Left ventricle myocardium inferior (tissue), 1 donor: ENCODE data around the gene B9D1. TPM values are rescaled to one million over a fixed set of nuclear protein-coding genes. Genes with fewer than 3 reads are reported as not detected.

Experiments used
- DNase-seq: peaks from one replicate; pipeline ENCODE4 v3.0.0-alpha.2; 2020
- H3K27ac ChIP-seq: fragments of 200-600 bp; replicated peaks from 2 replicates; pipeline ENCODE4 v1.8.0; 2021
- H3K27me3 ChIP-seq: fragments of 200-600 bp; 2 replicates; pipeline ENCODE4 v1.8.0; 2021; ENCODE audit warnings: low read depth
- H3K36me3 ChIP-seq: fragments of 200-600 bp; 2 replicates; pipeline ENCODE4 v1.8.0; 2021
- H3K4me1 ChIP-seq: fragments of 200-600 bp; 2 replicates; pipeline ENCODE4 v1.8.0; 2021
- H3K4me3 ChIP-seq: fragments of 200-600 bp; 2 replicates; pipeline ENCODE4 v1.8.0; 2021; ENCODE audit warnings: mild to moderate bottlenecking, moderate library complexity
- H3K9me3 ChIP-seq: fragments of 200-600 bp; replicated peaks from 2 replicates; pipeline ENCODE4 v1.8.0; 2021
- intact Hi-C: fragments of 100-400 bp; cut with micrococcal nuclease; formaldehyde crosslinking; loops from one replicate; pipeline ENCODE4 v1.11.0; 2022
- long read RNA-seq: library from polyadenylated mRNA; unstranded; transcript quantifications from one replicate; pipeline ENCODE4 v2.0.0, GENCODE V29; 2021
- total RNA-seq: library from RNA; stranded (reverse); fragmentation: NEBNext Ultra II Directional; extraction: Animal tissue kit (Norgen Biotek cat#: 25700); gene quantifications from one replicate; pipeline ENCODE4 v1.2.1, GENCODE V29; 2021
- TF ChIP-seq, protein P1 (sequence below): fragments of 200-600 bp; IDR thresholded peaks from 2 replicates; pipeline ENCODE4 v1.8.0; 2021; ENCODE audit warnings: antibody characterized with exemption, mild to moderate bottlenecking, borderline replicate concordance
- donor health status: DM: no; HTN: yes; CAD: no; lungs with severe emphysema.

B9D1 gene, protein sequence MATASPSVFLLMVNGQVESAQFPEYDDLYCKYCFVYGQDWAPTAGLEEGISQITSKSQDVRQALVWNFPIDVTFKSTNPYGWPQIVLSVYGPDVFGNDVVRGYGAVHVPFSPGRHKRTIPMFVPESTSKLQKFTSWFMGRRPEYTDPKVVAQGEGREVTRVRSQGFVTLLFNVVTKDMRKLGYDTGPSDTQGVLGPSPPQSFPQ
- 8.8 TPM for total RNA-seq
- long read RNA-seq, partial matches to known transcripts: 0 of 9 reads
- long read RNA-seq, other reads (novel, unspliced or antisense): 1 of 9 reads

DNA sequence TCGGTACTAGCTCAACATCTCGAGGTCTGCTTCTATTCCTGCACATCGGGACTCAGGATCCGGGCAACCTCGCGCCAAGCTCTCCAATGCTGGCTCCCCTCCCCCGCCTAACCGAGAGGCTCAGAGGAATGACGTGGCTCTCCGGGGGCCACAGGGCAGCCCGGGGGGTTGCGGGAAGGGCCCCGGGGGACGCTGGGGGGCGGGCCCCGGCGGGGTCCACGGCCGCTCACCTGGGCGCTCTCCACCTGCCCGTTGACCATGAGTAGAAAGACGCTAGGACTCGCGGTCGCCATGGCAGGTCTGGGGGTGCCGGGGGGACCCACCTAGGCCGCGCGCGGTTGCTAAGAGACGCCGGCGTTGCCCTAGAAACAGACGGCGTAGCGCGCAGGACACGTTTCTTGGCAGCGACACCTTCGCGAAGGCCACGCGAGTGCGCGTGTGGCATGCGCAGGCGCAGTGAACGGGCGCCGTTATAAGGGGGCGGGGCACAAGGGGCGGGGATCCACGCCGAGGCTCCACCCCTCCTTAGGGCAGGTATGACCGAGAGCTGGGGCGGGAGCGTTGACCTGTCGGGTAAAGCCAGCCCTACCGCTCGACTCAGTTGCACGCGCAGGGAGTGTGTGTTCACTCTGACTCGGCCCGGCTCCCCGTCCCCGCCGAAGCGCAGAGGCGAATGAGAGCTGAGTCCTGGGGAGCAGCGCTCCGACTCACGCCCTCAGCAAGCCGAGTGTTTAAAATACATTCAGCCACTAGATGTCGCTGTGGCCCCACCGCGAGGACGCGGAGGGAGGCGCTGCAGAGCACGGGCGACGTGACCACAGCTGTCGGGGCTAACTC lies at the start of gene B9D1:
TSS of gene B9D1 (minus strand) at position 447 of the 837 bp plus-strand sequence. CDS start at position 293, 154 bp downstream.
- intact Hi-C loops: loop anchor here (2.0 kb wide), 1 partner anchor 84 kb away; no protein-coding TSS in a partner anchor
- no peaks in the 10 kb centered on the region for H3K36me3 ChIP-seq
- H3K27me3 ChIP-seq: no peaks in the 10 kb centered on the region
- peak; percentile 90 for DNase-seq
- H3K4me3 ChIP-seq: peak within 1 kb of the TSS; percentile 96
- peaks cover 18% of the 10 kb centered on the region for H3K4me1 ChIP-seq
- TF ChIP-seq, protein P1, sequence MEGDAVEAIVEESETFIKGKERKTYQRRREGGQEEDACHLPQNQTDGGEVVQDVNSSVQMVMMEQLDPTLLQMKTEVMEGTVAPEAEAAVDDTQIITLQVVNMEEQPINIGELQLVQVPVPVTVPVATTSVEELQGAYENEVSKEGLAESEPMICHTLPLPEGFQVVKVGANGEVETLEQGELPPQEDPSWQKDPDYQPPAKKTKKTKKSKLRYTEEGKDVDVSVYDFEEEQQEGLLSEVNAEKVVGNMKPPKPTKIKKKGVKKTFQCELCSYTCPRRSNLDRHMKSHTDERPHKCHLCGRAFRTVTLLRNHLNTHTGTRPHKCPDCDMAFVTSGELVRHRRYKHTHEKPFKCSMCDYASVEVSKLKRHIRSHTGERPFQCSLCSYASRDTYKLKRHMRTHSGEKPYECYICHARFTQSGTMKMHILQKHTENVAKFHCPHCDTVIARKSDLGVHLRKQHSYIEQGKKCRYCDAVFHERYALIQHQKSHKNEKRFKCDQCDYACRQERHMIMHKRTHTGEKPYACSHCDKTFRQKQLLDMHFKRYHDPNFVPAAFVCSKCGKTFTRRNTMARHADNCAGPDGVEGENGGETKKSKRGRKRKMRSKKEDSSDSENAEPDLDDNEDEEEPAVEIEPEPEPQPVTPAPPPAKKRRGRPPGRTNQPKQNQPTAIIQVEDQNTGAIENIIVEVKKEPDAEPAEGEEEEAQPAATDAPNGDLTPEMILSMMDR: peak; percentile 98
- H3K27ac ChIP-seq: peak within 1 kb of the TSS; percentile 89
- H3K9me3 ChIP-seq: no peaks in the 10 kb centered on the region

DNA sequence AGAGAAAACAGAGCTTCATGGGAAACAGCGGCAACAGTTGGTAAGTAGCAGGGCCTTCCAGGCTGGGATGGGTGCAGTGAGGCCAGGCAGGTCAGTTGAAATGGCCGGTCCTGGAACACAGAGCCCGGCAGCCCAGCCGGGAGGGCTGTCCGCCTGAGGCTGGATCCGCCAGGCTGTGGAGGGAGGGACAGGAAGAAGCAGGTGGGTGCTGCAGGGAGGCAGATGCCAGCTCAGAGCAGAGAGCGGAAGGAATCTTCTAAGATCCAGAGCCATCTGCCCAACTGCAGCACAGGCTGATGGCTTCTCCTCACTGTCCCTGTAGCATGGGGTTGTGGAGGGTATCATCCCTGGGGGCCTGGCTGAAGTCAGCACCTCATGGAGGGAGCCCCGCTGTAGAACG lies 49.1 kb upstream of the B9D1 start:
- peak overlapping the region; percentile 8 for H3K27ac ChIP-seq
- TF ChIP-seq, protein P1: no peak

DNA sequence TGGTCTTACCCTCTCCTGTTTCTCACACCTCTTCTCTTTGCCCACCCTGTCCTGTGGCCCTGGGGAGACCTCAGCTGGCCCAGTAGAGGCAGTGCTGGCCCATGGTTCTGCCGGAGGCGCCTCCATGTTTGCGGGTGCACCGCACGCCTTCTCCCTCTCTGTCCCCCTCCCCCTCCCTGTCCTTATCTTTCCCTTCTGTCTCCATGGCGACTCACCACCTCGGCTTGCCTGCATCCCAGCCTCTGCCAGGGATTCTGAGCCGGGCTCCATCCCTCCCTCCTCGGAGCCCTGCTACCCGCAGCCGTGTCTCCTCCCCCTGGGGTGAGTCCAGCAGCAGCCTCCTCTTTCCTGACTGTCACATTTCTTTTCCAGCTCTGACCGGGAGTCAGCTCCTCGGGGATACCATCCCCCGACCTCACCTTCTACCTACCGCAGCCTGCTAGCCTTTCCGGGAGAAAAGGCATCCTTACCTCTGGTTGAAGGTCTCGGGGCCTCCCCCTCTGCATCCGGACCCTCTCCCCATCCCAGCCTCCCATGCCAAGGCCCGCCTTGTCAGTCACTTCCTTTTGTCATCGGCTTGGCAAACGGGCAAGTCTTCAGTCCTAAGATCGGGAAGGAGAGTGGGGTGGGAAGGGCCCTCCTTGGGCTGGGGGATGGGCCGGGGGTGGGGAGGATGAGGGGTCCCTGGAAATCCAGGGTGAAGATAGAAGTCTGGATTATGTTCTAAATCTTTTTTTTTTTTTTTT lies 48.5 kb upstream of the B9D1 start, which contains the start of gene RNF112:
TSS of gene RNF112 (plus strand) at position 358 of the 746 bp plus-strand sequence. CDS start at position 535, 177 bp downstream.
- DNase-seq: peak; percentile 41
- peak within 1 kb of the TSS; percentile 55 for H3K4me3 ChIP-seq
- no peaks in the 10 kb centered on the region for H3K27me3 ChIP-seq
- H3K36me3 ChIP-seq: no peaks in the 10 kb centered on the region
- intact Hi-C loops: no loop called here
- TF ChIP-seq, protein P1: no peak
- H3K27ac ChIP-seq: peak within 1 kb of the TSS; percentile 8
- no peaks in the 10 kb centered on the region for H3K9me3 ChIP-seq
- peaks cover 6% of the 10 kb centered on the region for H3K4me1 ChIP-seq

More for the DNA sequence above, 49.1 kb upstream of the B9D1 start:
- no peaks in the 10 kb centered on the region for H3K27me3 ChIP-seq
- H3K9me3 ChIP-seq: no peaks in the 10 kb centered on the region
- DNase-seq: no peak
- peak overlapping the region; percentile 55 for H3K4me3 ChIP-seq
- intact Hi-C loops: no loop called here
- no peaks in the 10 kb centered on the region for H3K36me3 ChIP-seq
- H3K4me1 ChIP-seq: peaks cover 6% of the 10 kb centered on the region

DNA sequence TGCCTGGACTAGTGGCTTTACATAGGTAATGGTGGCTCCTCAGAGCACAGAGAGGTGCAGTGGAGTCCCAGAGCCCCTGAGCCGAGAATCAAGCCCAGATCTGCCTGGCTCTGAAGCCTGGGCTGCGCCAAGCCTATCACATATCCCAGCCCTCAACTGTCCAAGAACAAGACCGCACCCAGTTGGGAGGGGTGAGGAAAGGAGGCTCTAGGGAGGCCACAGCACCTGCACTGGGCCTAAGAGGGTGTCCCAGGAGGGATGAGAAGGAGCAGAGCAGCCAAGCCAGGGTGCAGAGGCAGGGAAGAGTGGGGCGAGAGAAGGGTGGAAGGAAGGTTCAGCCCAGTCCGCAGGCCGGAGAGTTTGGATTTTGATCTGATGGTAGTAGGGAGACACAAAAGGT lies 47.6 kb upstream of the B9D1 start:
- no peak for DNase-seq
- Histone ChIP-seq H3K27ac (no peak overlapping the region), H3K4me1 (peaks cover 6% of the 10 kb centered on the region), H3K4me3 (no peak overlapping the region), H3K9me3 (no peaks in the 10 kb centered on the region), H3K27me3 (no peaks in the 10 kb centered on the region), H3K36me3 (no peaks in the 10 kb centered on the region)
- TF ChIP-seq, protein P1: no peak
- intact Hi-C loops: no loop called here

DNA sequence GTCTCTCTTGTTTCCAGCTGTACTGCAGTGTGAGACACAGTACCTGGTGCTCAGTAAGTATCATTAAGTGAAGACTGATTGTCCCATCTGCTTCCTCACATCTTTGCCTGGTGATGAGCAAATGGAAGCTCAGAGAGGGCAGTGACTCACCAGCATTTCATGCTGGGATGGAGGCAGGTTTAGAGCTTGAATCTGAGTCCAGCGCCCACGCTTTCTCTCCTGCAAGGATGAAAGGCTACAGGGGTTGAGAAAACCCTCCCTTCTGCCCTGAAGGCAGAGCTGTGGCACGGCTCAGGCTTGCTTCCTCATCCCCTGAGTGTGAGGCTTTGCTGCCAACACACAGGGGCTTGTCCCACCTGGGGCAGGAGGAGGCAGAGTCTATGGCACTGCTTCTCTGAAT lies 47.0 kb upstream of the B9D1 start:
- intact Hi-C loops: no loop called here
- no peak for DNase-seq
- peaks cover 6% of the 10 kb centered on the region for H3K4me1 ChIP-seq
- H3K27ac ChIP-seq: no peak overlapping the region
- TF ChIP-seq, protein P1: no peak
- no peaks in the 10 kb centered on the region for H3K9me3 ChIP-seq
- no peak overlapping the region for H3K4me3 ChIP-seq
- no peaks in the 10 kb centered on the region for H3K36me3 ChIP-seq
- H3K27me3 ChIP-seq: no peaks in the 10 kb centered on the region
